HepG2 (cell line): ENCODE data around the gene PIK3R4. TPM values are rescaled to one million over a fixed set of nuclear protein-coding genes. Genes with fewer than 3 reads are reported as not detected.

Experiments
- ATAC-seq: fragments of 200-7000 bp; cut with Tn5 transposase; 3 replicates; pipeline ENCODE4 v1.9.1; 2020; ENCODE audit warnings: mild to moderate bottlenecking, moderate library complexity
- BruUV-seq: library from RNA; stranded (reverse); fragments of 400-500 nt; replicated peaks from 2 replicates; lab custom pipeline; 2021; lab: Mats Ljungman, UMichigan
- CTCF ChIA-PET: fragments of 300-600 bp; formaldehyde crosslinking; extraction: SDS; loops from one replicate; lab custom pipeline; 2021; ENCODE audit warnings: low total read pairs, inconsistent platforms, low intra/inter-chr PET ratio; lab: Yijun Ruan, JAX
- POLR2A ChIA-PET: fragments of 350-600 bp; sonication (Branson Sonifier 250); formaldehyde crosslinking; loops from one replicate; lab custom pipeline; 2020; ENCODE audit warnings: antibody characterized with exemption, inconsistent platforms; lab: Yijun Ruan, JAX
- DNase-seq: peaks from one replicate; pipeline ENCODE4 v3.0.0-alpha.2; 2015; ENCODE audit warnings: low spot score
- FAIRE-seq: peaks from 3 replicates; lab custom pipeline; 2011; peaks lifted over from hg19 to GRCh38; lab: Jason Lieb, UNC
- H2AFZ ChIP-seq: one replicate; pipeline ENCODE4 v1.6.1; 2011; ENCODE audit warnings: low read length, inconsistent platforms
- H3K27ac ChIP-seq: fragments of 300-600 bp; 3 replicates; pipeline ENCODE4 v1.8.0; 2011; ENCODE audit warnings: mixed run types, mild to moderate bottlenecking, mixed read lengths, low read length, inconsistent platforms; ENCODE audit not compliant: insufficient read depth; ENCODE audit errors: extremely low read length
- H3K27me3 ChIP-seq, 2 experiments: fragments of 200-600 bp in 1 of 2; 2 replicates in 1 of 2; 3 replicates in 1 of 2; pipeline versions ENCODE4 v1.6.0 to v1.8.0; 2011; ENCODE audit warnings: low read length in 2 of 2, mild to moderate bottlenecking in 2 of 2, moderate library complexity in 2 of 2, inconsistent platforms in 1 of 2; ENCODE audit not compliant: insufficient read depth in 2 of 2, control insufficient read depth in 1 of 2
- H3K36me3 ChIP-seq, 2 experiments: fragments of 200-600 bp in 1 of 2; replicated peaks in 1 of 2; 2 replicates in 1 of 2; 3 replicates in 1 of 2; pipeline versions ENCODE4 v1.5.1 to v1.8.0; 2011; ENCODE audit warnings: low read length in 2 of 2, inconsistent platforms in 1 of 2; ENCODE audit not compliant: insufficient read depth in 2 of 2, control insufficient read depth in 1 of 2
- H3K4me1 ChIP-seq: 2 replicates; pipeline ENCODE4 v1.5.1; 2012; ENCODE audit warnings: low read length, inconsistent platforms; ENCODE audit not compliant: insufficient read depth
- H3K4me2 ChIP-seq: 2 replicates; pipeline ENCODE4 v1.6.0; 2011; ENCODE audit warnings: low read depth, low read length, inconsistent platforms
- H3K4me3 ChIP-seq, 3 experiments: fragments of 200-600 bp in 1 of 3; sonication (generic), shearing (Covaris generic) in 1 of 3; replicated peaks in 1 of 3; 2 replicates each; pipeline ENCODE4 v1.5.1; 2011 to 2016; ENCODE audit warnings: low read length in 3 of 3, inconsistent platforms in 2 of 3, low read depth in 2 of 3, mild to moderate bottlenecking in 2 of 3, control low read depth in 1 of 3, mixed read lengths in 1 of 3; ENCODE audit not compliant: insufficient read depth in 1 of 3
- H3K79me2 ChIP-seq: one replicate; pipeline ENCODE4 v1.6.1; 2011; ENCODE audit warnings: low read length, inconsistent platforms; ENCODE audit not compliant: insufficient read depth
- H3K9ac ChIP-seq: 2 replicates; pipeline ENCODE4 v1.6.0; 2011; ENCODE audit warnings: mild to moderate bottlenecking, low read depth, low read length, inconsistent platforms; ENCODE audit not compliant: insufficient read depth
- H3K9me3 ChIP-seq: 2 replicates; pipeline ENCODE4 v1.5.1; 2012; ENCODE audit warnings: mild to moderate bottlenecking, low read length
- H4K20me1 ChIP-seq: 2 replicates; pipeline ENCODE4 v1.6.0; 2011; ENCODE audit warnings: inconsistent platforms, mild to moderate bottlenecking, low read length, moderate library complexity; ENCODE audit not compliant: insufficient read depth
- BHLHE40 ChIP-seq: IDR thresholded peaks from 2 replicates; pipeline ENCODE4 v1.6.1; 2011; ENCODE audit warnings: low read length, improper control_type of control experiment
- CBX1 ChIP-seq: IDR thresholded peaks from one replicate; pipeline ENCODE4 v1.6.1; 2016; ENCODE audit warnings: antibody characterized with exemption, low read depth
- DR1 ChIP-seq: sonication (generic); formaldehyde crosslinking; IDR thresholded peaks from 2 replicates; pipeline ENCODE4 v1.8.0; 2021; ENCODE audit warnings: mild to moderate bottlenecking, missing genetic modification reagents, inconsistent platforms
- ERF ChIP-seq: IDR thresholded peaks from 2 replicates; pipeline ENCODE4 v1.6.1; 2018; ENCODE audit warnings: missing biosample characterization, missing genetic modification reagents
- FOSL2 ChIP-seq: sonication (generic); formaldehyde crosslinking; IDR thresholded peaks from 2 replicates; pipeline ENCODE4 v1.4.0; 2020; ENCODE audit warnings: missing genetic modification reagents
- MTF1 ChIP-seq: sonication (generic); formaldehyde crosslinking; IDR thresholded peaks from 2 replicates; pipeline ENCODE4 v1.5.0; 2020; ENCODE audit warnings: missing genetic modification reagents
- PHF20 ChIP-seq: sonication (generic); formaldehyde crosslinking; IDR thresholded peaks from 2 replicates; pipeline ENCODE4 v1.5.0; 2020; ENCODE audit warnings: mild to moderate bottlenecking, missing genetic modification reagents
- SNRNP70 ChIP-seq: fragments of 200-400 bp; formaldehyde crosslinking; IDR thresholded peaks from 2 replicates; pipeline ENCODE4 v1.6.1; 2017; ENCODE audit warnings: mild to moderate bottlenecking, low read depth, low read length, moderate library complexity
- SOX6 ChIP-seq, 2 experiments: fragments of 450-650 bp in 1 of 2; sonication (generic) in 1 of 2; formaldehyde crosslinking in 1 of 2; IDR thresholded peaks; 2 replicates each; pipeline versions ENCODE4 v1.4.0 to v1.6.1; 2017 to 2020; ENCODE audit warnings: antibody characterized with exemption in 1 of 2, mild to moderate bottlenecking in 1 of 2, missing genetic modification reagents in 1 of 2
- TAF1 ChIP-seq: sonication (generic); formaldehyde crosslinking; IDR thresholded peaks from 2 replicates; pipeline ENCODE4 v1.4.0; 2020; ENCODE audit warnings: missing genetic modification reagents
- ZNF446 ChIP-seq: sonication (generic); formaldehyde crosslinking; IDR thresholded peaks from 2 replicates; pipeline ENCODE4 v1.5.0; 2020; ENCODE audit warnings: mild to moderate bottlenecking, missing genetic modification reagents
- ZNF547 ChIP-seq: sonication (generic); formaldehyde crosslinking; IDR thresholded peaks from 2 replicates; pipeline ENCODE4 v1.5.1; 2020; ENCODE audit warnings: mild to moderate bottlenecking, missing genetic modification reagents
- ZNF646 ChIP-seq: sonication (generic); formaldehyde crosslinking; IDR thresholded peaks from 2 replicates; pipeline ENCODE4 v1.9.0; 2021; ENCODE audit warnings: mild to moderate bottlenecking, missing genetic modification reagents
- ZNF724P ChIP-seq: sonication (generic); formaldehyde crosslinking; IDR thresholded peaks from 2 replicates; pipeline ENCODE4 v1.8.0; 2022; ENCODE audit warnings: missing genetic modification reagents, borderline replicate concordance
- ZNF737 ChIP-seq: sonication (generic); formaldehyde crosslinking; IDR thresholded peaks from 2 replicates; pipeline ENCODE4 v1.5.0; 2020; ENCODE audit warnings: missing genetic modification reagents, mild to moderate bottlenecking, borderline replicate concordance
- ZNF850 ChIP-seq: sonication (generic); formaldehyde crosslinking; conservative IDR thresholded peaks from 2 replicates; pipeline ENCODE4 v1.9.0; 2021; ENCODE audit warnings: mild to moderate bottlenecking, missing genetic modification reagents
- ZSCAN9 ChIP-seq: IDR thresholded peaks from 2 replicates; pipeline ENCODE4 v1.6.1; 2016; ENCODE audit warnings: borderline replicate concordance
- WGBS: methylation state at CpG from one replicate; pipeline ENCODE4 v1.1.6; 2017; ENCODE audit warnings: low lambda C conversion rate; 5-methylcytosine and 5-hydroxymethylcytosine counted together
- in situ Hi-C: cut with HindIII; loops from 2 replicates; pipeline ENCODE4 v1.10.0; 2017; ENCODE audit warnings: low pct_unique_long_range_greater_than_20kb; ENCODE audit not compliant: extremely low pct_ligation_motif_present
- intact Hi-C: fragments of 100-400 bp; cut with micrococcal nuclease; formaldehyde crosslinking; loops from one replicate; pipeline ENCODE4 v1.10.0; 2022; ENCODE audit not compliant: unreplicated experiment
- polyA plus RNA-seq, 8 experiments: library from polyadenylated mRNA; depleted of rRNA in 3 of 8; stranded (reverse) in 7 of 8; unstranded in 1 of 8; fragments of >200 nt; fragmentation: Illumina TruSeq in 4 of 8; extraction: Trizol in 4 of 8; gene quantifications; 2 replicates each; pipeline versions ENCODE4 v1.2.1 to v1.2.3, GENCODE V29; 2011 to 2016; ENCODE audit warnings: low read depth in 4 of 8, missing spikeins in 1 of 8, mixed read lengths in 1 of 8; ENCODE audit not compliant: insufficient read depth in 1 of 8
- total RNA-seq, 5 experiments: library from RNA; depleted of rRNA; stranded (reverse); fragments of >200 nt; fragmentation: Illumina TruSeq; extraction: Trizol; gene quantifications; 2 replicates each; pipeline ENCODE4 v1.2.3, GENCODE V29; 2016; ENCODE audit warnings: low read depth in 1 of 5

PIK3R4 gene
- total and polyA plus RNA-seq, 2 of the 13 experiments (the other 11 are each of a cell fraction or from before 2014, with no cell fraction given), result 22.4 to 26.0 TPM

GRCh38 chr3:130645261-130645660 is 101.4 kb downstream of the PIK3R4 start (continued):
- TF ChIP-seq ZNF646, result no peak
- no peak for TF ChIP-seq ZSCAN9 (CRISPR knock-in tag)
- TF ChIP-seq PHF20, result no peak
- no peak for TF ChIP-seq ZNF446 (CRISPR knock-in tag)
- no peak for TF ChIP-seq TAF1 (CRISPR knock-in tag)
- no peak for TF ChIP-seq ZNF737 (CRISPR knock-in tag)

DNA sequence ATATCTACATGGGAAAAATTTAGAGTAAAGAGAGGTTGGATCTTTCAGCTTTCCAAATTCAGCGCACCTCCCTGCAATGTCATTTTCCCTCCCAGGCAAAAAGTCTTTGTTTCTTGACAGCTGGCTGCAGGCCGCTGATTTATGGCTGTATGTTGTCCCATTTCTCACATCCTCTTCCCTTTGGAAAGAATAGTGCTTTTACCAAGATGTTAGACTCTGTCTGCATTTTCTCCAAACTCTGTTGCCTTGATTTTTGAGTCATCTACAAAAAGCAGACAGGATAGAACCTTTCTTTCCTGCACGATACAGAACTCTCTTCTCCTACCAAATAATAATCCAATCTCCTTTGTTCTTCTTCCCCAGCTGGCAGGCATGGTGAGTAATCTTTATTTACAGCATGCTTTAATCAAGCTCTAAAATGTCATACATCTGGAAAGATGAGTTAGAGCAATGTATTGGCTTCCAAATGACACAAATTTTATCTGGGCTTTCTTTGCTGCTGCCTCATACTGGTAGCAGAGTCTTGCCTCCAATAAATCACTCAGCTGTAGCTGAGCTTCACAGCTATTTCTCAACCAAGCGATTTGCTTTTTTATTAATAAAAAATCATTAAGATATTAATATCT is 101.9 kb downstream of the PIK3R4 start:
- no peaks in the 10 kb centered on the region for H3K4me1 ChIP-seq
- no peak overlapping the region for H3K27ac ChIP-seq
- H3K79me2 ChIP-seq, result no peaks in the 10 kb centered on the region
- ATAC-seq, result no peak
- no peaks in the 10 kb centered on the region for H4K20me1 ChIP-seq
- H2AFZ ChIP-seq, result no peak overlapping the region
- no peak for DNase-seq
- 26% methylated on average over 4 of the region's 4 CpGs for WGBS
- ChIA-PET POLR2A (no interaction called here), CTCF (no interaction called here)
- in situ Hi-C loops (no loop called here), intact Hi-C loops (no loop called here)
- no peak overlapping the region for H3K4me3 ChIP-seq
- H3K36me3 ChIP-seq, result no peaks in the 10 kb centered on the region
- H3K9me3 ChIP-seq, result no peaks in the 10 kb centered on the region
- no peak overlapping the region for H3K9ac ChIP-seq
- BruUV-seq, result no TSS peak
- no peaks in the 10 kb centered on the region for H3K27me3 ChIP-seq
- no peak for FAIRE-seq
- no peak overlapping the region for H3K4me2 ChIP-seq
- TF ChIP-seq ERF (CRISPR knock-in tag) (no peak), MTF1 (CRISPR knock-in tag) (no peak), BHLHE40 (no peak), SNRNP70 (no peak), SOX6 (IDR thresholded peaks at IDR 0.05) (no peak), SOX6 (CRISPR knock-in tag; IDR thresholded peaks at IDR 0.05) (no peak), DR1 (no peak), ZNF724P (no peak), FOSL2 (CRISPR knock-in tag) (no peak), ZNF850 (CRISPR knock-in tag) (no peak), CBX1 (no peak), ZNF547 (CRISPR knock-in tag) (no peak)
